T-helper 2 cell (primary cell): Measurements from ENCODE around the gene ECSCR.
"Not testable (repeated sequence)": the region's sequence is repeated elsewhere in the genome, so short reads cannot be mapped to it uniquely, and the experiment has no call there.

ENCODE experiments used
- DNase-seq, 5 experiments: peaks; one replicate each; pipeline versions ENCODE4 v3.0.0 to v3.0.0-alpha.2; 2012 to 2022

Gene ECSCR

GRCh38 chr5:139410993-139411828 is 51.3 kb downstream of the ECSCR start:
- no peak for DNase-seq

GRCh38 chr5:139410121-139410992 is 52.2 kb downstream of the ECSCR start:
- no peak for DNase-seq

- DNase-seq: not testable (repeated sequence)
These were observed 53.4 kb downstream of the ECSCR start for GRCh38 chr5:139409116-139409515.

GRCh38 chr5:139408191-139408590 is 54.4 kb downstream of the ECSCR start:
- DNase-seq: no peak

- no peak for DNase-seq
These were observed 55.0 kb downstream of the ECSCR start for GRCh38 chr5:139407517-139407916.

GRCh38 chr5:139406963-139407362 is 55.6 kb downstream of the ECSCR start:
- DNase-seq: no peak

GRCh38 chr5:139404484-139404840 is 58.1 kb downstream of the ECSCR start:
- DNase-seq: peak in 1 of 5 experiments; percentile 41

GRCh38 chr5:139403787-139404483 is 58.6 kb downstream of the ECSCR start, which contains the start of gene SPATA24:
Gene SPATA24 (minus strand): TSS chr5:139404089. CDS start chr5:139404060, 29 bp downstream.
- peak; percentile 92 to 99 (median 96) for DNase-seq

- DNase-seq: no peak
These were observed 59.1 kb downstream of the ECSCR start for GRCh38 chr5:139403418-139403786.

GRCh38 chr5:139402561-139403158 is 59.9 kb downstream of the ECSCR start:
- DNase-seq: no peak

GRCh38 chr5:139401546-139401945 is 61.0 kb downstream of the ECSCR start:
- no peak for DNase-seq

GRCh38 chr5:139399501-139400121 is 62.9 kb downstream of the ECSCR start:
- DNase-seq: no peak
